Keratinocyte (primary cell): ENCODE data around the gene CARMIL1.

Experiments
- EZH2 ChIP-seq: IDR thresholded peaks from one replicate; pipeline ENCODE4 v1.6.1; 2012; ENCODE audit warnings: inconsistent platforms, mild to moderate bottlenecking, low read length, moderate library complexity
- TF ChIP-seq, protein P1 (sequence below), 3 experiments: IDR thresholded peaks in 1 of 3; conservative IDR thresholded peaks in 1 of 3; optimal IDR thresholded peaks in 1 of 3; 2 replicates in 2 of 3; 3 replicates in 1 of 3; pipeline versions ENCODE3 to v1.5.1; 2011; ENCODE audit warnings: low read length in 3 of 3, mild to moderate bottlenecking in 3 of 3, moderate library complexity in 2 of 3, control low read depth in 1 of 3, inconsistent platforms in 1 of 3; ENCODE audit not compliant: insufficient read depth in 2 of 3; ENCODE audit errors: extremely low read depth in 1 of 3

DNA sequence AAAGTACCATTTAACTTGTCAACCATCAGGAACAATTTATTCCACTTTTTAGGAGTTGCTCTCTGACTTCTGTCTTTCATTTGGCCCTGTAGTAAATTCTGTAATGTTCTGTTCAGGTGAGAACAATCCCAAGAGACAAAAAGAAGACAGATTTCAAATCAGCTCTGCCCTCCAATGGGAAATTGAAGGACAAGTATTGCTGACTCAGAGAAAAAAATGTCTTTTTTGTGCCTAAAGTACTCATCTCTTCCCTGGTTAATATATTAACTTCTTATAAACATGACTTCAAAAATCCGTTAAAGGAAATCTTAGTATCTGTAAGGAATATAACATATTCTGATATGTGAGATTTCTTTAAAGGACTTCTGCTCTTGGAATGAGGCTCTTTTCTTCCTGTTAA is 334.2 kb downstream of the CARMIL1 start:
- TF ChIP-seq, protein P1, sequence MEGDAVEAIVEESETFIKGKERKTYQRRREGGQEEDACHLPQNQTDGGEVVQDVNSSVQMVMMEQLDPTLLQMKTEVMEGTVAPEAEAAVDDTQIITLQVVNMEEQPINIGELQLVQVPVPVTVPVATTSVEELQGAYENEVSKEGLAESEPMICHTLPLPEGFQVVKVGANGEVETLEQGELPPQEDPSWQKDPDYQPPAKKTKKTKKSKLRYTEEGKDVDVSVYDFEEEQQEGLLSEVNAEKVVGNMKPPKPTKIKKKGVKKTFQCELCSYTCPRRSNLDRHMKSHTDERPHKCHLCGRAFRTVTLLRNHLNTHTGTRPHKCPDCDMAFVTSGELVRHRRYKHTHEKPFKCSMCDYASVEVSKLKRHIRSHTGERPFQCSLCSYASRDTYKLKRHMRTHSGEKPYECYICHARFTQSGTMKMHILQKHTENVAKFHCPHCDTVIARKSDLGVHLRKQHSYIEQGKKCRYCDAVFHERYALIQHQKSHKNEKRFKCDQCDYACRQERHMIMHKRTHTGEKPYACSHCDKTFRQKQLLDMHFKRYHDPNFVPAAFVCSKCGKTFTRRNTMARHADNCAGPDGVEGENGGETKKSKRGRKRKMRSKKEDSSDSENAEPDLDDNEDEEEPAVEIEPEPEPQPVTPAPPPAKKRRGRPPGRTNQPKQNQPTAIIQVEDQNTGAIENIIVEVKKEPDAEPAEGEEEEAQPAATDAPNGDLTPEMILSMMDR (optimal IDR thresholded peaks at IDR 0.05 in 1 of 3, IDR thresholded peaks at IDR 0.05 in 1 of 3, conservative IDR thresholded peaks at IDR 0.05 in 1 of 3; ENCODE audit: extremely low read depth in 1 of 3, insufficient read depth in 2 of 3, low read length in 3 of 3): no peak
- TF ChIP-seq EZH2: no peak
